SIG-M5 (cell line): ENCODE data around the gene RPUSD4.
A peak's percentile ranks its signal among the peaks of the same experiment; 100 is the strongest.
"Not testable (repeated sequence)": the region's sequence is repeated elsewhere in the genome, so short reads cannot be mapped to it uniquely, and the experiment has no call there.

ENCODE experiments used
- DNase-seq: peaks from one replicate; lab custom pipeline; 2025; lab: John Stamatoyannopoulos, UW

The RPUSD4 gene, protein sequence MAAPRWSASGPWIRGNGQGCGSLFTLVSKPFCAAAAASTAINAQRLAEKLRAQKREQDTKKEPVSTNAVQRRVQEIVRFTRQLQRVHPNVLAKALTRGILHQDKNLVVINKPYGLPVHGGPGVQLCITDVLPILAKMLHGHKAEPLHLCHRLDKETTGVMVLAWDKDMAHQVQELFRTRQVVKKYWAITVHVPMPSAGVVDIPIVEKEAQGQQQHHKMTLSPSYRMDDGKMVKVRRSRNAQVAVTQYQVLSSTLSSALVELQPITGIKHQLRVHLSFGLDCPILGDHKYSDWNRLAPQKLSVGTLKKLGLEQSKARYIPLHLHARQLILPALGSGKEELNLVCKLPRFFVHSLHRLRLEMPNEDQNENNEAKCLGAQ

DNA sequence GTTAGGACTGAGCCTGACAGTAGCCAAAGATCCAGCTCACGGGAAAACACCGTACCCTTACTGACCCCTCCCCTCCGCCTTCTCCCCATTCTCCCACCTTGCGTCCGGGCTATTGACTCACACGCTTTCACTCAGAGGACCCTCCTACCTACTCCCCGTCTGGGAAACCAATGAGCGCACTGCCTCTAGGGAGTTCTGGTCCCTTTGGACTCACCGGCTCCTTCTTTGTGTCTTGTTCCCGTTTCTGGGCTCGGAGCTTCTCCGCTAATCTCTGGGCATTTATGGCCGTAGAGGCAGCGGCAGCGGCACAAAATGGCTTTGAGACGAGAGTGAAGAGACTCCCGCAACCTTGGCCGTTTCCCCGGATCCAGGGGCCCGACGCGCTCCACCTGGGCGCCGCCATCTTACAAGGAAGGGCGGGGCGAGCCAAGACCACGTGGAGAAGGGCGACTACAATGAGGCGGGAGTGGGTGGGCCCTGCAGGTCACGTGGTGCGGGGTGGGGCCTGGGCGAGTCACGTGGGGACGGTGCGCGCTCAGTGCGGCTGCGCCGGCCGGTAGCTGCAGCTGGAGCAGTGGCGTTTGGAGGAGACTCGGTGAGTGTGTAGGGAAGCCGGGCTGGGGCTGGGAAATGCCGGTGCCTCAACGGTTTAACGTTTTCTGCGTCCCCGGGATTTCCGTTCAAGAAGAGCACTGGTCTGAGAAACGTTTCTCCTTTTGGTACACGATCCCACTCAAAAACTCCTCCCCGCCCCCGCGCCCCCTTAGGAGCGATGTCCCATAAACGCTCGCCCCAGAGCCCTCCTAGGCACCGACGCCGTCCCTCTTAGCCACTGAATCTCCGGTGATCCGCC is at the start of gene RPUSD4, which contains the start of gene FAM118B:
Gene RPUSD4, minus strand, starts transcription at position 415 of the 853 bp plus-strand sequence. Its CDS starts 12 bp downstream, at position 403.
Gene FAM118B, plus strand, starts transcription at position 547 of the 853 bp plus-strand sequence. CDS start 23,220 bp downstream, outside the sequence.
- DNase-seq, result peak; percentile 49

DNA sequence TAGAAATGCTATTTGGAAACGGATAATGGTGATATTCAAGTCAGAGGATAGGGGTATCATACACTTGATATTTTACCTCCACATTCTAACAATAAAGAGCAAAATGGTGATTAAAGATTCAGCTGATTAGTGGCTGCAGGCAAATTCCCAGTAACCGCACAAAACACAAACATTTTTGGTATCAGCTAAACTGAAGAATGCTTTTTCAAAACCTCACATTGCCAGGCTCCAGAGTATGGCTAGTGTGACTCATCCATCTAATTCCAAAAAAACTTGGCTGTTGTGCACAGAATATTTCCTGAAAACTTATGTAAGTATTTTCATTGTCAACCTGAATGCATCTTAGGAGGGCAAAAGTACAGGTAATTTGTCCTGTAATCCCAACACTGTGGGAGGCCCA is 46.3 kb upstream of the RPUSD4 start:
- no peak for DNase-seq

DNA sequence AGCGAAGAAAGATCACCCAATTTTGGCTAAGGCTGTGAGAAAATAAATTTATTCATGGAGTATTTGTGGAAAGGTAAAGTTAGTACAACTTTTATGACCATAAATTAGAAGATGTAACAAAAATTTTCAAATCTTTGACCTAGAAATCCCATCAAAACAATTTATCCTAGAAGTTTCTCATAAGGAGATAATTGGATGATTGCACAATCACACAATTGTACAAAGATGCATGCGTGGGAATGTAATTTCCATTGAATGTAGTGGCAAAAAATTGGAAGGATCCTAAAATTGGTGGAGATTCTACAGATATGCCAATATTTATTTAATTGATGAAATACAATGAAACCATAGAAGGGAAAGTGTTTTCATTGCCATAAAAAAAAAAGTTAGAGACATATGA is 45.7 kb upstream of the RPUSD4 start:
- DNase-seq, result no peak

- DNase-seq, result no peak
These were observed 44.8 kb upstream of the RPUSD4 start for GRCh38 chr11:126256216-126256615.

- DNase-seq, result not testable (repeated sequence)
These were observed 44.1 kb upstream of the RPUSD4 start for GRCh38 chr11:126255507-126255906.

DNA sequence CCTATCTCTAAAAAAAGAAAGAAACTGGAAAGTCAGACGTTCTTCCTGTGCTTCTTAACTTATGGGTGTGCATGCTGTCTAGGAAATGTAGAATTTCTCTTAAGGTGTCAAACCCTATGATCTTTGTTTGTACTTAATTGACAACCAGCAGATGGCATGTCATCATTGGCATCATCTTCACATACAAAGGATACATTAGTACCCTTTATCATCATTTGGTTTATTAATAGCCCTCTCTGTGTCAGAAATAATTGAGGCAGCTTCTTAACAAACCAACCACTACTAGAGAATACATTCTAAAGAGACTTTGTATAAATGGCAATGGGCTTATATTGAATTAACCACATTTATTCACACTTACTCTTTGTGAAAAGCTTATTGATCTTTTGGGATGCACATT is 43.4 kb upstream of the RPUSD4 start:
- no peak for DNase-seq

GRCh38 chr11:126253265-126253664 is 41.8 kb upstream of the RPUSD4 start:
- no peak for DNase-seq

DNA sequence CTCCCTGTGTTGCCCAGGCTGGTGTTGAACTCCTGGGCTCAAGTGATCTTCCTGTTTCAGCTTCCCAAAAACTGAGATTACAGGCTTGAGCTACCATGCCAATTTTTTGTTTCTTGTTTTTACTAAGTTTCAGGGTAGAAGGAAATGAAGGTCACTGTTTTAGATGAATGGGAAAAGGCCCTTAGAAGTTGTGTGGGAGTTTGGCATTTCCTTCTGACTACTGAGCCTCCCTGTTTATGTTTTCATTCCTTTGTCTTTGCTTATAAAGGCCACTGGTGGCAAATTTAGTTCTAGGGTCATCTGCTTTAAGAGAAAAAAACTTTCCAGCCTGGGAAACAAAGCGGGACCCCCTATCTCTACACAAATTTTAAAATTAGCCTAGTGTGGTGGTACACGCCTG is 35.2 kb upstream of the RPUSD4 start:
- DNase-seq, result no peak

GRCh38 chr11:126233391-126233790 is 21.9 kb upstream of the RPUSD4 start:
- no peak for DNase-seq

DNA sequence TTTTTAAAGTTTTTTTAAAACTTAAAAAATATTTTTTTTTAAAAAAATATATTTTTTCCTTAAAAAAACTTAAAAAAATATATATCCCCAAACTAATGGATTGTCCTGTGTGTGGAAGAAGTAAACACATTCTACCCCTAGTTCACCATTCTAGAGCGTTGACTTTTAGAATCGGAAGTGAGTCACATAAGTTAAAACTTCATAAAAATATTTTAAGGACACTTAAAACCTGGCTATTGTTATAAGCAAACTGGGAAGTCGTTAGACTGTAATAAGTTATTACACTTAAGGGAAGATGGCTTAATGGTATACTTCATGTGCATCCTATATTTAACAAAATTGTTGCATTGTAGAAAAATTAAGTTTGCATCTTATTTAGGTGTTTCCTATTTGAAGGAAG is 21.2 kb upstream of the RPUSD4 start:
- DNase-seq, result no peak

GRCh38 chr11:126231725-126232459 is 20.4 kb upstream of the RPUSD4 start:
- no peak for DNase-seq

DNA sequence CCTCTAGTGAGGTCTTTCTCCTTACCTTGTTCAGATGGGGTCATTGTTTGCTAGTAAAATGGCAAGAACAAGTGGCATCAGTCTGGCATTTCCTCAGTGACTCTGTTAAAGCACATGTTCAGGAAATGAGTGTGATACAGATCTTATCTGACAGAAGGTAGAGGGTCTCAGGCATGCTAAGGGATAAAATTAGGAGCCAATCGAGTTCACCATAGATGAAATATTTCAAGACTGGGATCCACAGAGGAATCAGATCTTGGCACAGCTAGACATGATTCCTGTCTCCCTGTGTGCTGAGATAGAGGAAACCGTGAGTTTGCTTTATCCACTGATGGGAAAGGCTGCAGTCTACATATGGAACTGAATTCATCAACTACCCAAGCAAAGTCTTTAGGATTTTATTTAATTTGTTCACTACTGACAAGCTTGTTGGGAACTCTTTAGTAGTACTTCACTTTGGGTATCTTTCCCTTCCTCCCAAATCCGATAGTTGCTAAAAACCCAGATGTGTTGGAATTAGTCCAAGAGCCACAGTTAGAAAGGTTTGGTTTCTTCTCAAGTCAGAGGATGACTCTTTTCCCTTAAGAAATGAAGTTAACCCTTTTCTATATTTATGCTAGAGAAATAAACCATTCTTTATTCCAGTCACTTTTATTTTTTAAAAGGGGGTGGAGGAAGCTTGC is 18.5 kb upstream of the RPUSD4 start:
- DNase-seq, result no peak

DNA sequence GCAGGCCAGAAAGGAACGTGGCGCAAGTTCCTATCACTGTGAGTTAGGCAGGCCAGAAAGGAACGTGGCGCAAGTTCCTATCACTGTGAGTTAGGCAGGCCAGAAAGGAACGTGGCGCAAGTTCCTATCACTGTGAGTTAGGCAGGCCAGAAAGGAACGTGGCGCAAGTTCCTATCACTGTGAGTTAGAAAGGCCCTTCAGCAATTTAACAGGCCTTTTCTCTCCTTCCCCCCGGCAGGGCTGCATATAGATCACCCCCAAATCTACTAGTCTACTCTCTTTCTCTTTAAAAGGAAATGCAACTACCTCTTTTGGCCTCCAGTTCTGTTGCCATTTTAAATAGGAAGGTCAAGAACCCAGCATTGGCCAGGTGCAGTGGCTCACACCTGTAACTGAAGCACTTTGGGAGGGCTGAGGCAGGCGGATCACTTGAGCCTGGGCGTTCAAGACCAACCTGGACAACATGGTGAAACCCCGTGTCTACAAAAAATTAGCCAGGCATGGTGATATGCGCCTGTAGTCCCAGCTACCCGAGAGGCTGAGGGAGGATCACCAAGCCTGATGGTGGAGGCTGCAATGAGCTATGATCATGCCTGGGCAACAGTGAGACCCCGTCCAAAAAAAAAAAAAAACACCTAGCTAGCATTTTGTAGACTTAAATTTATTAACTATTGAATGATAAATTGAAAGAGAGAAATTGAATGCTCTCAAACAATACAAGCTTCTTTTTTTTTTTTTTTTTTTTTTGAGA is 15.1 kb upstream of the RPUSD4 start:
- DNase-seq, result no peak

DNA sequence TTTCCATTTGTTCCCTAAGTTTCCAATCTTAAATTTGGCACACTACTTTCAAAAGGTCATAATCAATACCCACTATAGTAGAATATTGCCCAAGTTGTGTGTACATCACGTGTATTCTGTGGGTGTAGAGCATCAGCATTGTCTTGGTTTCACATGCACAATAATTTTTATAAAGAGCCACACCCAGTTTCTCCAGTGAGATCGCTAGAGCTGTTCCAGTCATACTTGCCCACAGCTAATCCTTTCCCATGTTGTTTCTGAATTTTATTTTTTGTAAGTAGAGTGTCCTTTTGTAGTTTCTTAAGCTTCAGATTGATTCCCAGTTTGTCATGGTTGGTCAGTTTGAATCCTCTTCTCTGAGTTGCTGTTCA is 13.8 kb upstream of the RPUSD4 start:
- no peak for DNase-seq

- DNase-seq, result no peak
These were observed 13.3 kb upstream of the RPUSD4 start for GRCh38 chr11:126224647-126225294.

DNA sequence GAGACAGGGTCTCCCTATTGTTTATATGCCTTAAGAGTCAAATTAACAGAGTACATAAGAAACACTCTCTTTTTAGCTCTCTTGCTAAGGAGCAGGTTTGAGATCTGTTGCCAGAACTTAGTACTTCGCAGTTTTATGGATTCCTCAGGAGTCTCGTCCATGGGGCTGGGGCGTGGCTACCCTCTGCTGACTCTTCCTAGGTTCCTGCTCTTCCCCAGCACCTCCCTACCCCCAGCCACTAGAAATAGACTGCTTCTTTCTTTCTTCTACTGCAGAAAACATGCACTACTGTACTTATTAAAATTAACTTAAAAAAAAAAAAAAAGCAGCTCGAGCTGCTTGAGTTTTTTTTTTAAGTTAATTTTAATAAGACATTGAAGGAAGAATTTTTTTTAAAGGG is 8.1 kb upstream of the RPUSD4 start:
- no peak for DNase-seq

GRCh38 chr11:126217491-126217890 is 6.0 kb upstream of the RPUSD4 start:
- DNase-seq, result no peak

GRCh38 chr11:126216526-126217305 is 5.3 kb upstream of the RPUSD4 start:
- no peak for DNase-seq

DNA sequence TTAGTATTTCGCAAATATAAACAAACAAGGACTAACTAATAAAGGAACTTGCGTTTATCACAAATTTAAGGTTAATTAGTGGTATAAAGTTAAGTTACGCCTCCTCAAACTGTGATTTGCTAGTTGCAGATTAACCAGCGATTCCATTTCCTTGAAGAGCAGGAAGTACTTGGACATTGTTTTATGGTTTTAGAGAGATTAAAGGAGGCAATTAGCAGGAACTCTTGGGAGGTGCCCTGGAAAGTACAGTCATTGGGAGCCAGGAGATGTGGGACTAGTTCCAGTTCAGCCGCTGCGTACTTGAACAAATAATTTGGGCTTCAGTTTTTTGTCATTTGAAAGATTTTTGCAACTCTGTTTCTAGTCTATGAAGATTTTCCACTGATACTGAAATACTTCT is 3.4 kb upstream of the RPUSD4 start:
- DNase-seq, result no peak

DNA sequence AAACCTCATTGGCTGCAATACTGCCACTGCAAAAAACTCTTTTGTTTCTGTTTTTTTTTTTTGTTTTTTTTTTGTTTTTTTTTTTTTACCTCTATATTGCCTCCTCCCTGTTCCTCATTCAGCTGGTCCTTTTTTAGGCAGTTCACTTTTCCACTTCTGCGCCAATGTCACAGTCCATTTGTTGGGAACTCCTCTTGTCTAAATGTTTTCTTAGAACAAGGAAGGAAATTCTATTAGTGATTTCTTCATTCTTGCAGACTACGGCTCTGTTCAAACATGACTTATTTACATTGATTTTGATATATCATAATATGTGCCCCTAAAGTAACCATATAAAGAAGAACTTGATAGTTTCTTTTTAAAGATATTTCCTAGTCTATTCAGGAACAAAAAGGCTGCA is 3.0 kb upstream of the RPUSD4 start:
- no peak for DNase-seq
